GM12891 (cell line): ENCODE measurements around the gene PET100.
A peak's percentile ranks its signal among the peaks of the same experiment; 100 is the strongest.
"Not testable (repeated sequence)": the region's sequence is repeated elsewhere in the genome, so short reads cannot be mapped to it uniquely, and the experiment has no call there.

Experiments used
- POLR2A ChIP-seq: IDR thresholded peaks from 2 replicates; pipeline ENCODE4 v1.6.1; 2011; ENCODE audit warnings: low read depth, low read length, control low read depth
- POLR2AphosphoS5 ChIP-seq: IDR thresholded peaks from 2 replicates; pipeline ENCODE4 v1.6.1; 2011; ENCODE audit warnings: low read depth, low read length, control low read depth
- SPI1 ChIP-seq: IDR thresholded peaks from 2 replicates; pipeline ENCODE4 v1.6.1; 2011; ENCODE audit warnings: low read depth, low read length, control low read depth

GRCh38 chr19:7643629-7644549 is 14.3 kb downstream of the PET100 start:
- 0 out of 2 replicates have a peak, but pooled peaks have one; percentile 21 for TF ChIP-seq POLR2AphosphoS5
- TF ChIP-seq POLR2A, SPI1: not testable (repeated sequence)
